Effector memory CD8-positive, alpha-beta T cell (primary cell): ENCODE measurements around the gene SLC9A9.

Experiments
- ATAC-seq: fragments of 150-1000 bp; cut with Tn5 transposase; replicated peaks from 2 replicates; pipeline ENCODE4 v1.10.0; 2021; ENCODE audit warnings: mild to moderate bottlenecking, moderate library complexity
- DNase-seq, 3 experiments: peaks; one replicate each; pipeline ENCODE4 v3.0.0; 2021
- H3K27ac Mint-ChIP-seq, 2 donors: one replicate each; pipeline ENCODE4 v1.8.0; 2022; ENCODE audit warnings: mild to moderate bottlenecking in 2 of 2, mixed read lengths in 2 of 2, moderate library complexity in 2 of 2
- H3K27me3 Mint-ChIP-seq, 2 donors: one replicate each; pipeline ENCODE4 v1.8.0; 2022; ENCODE audit warnings: mixed read lengths in 2 of 2
- H3K36me3 Mint-ChIP-seq: one replicate; pipeline ENCODE4 v1.8.0; 2022; ENCODE audit warnings: mild to moderate bottlenecking, moderate library complexity, mixed read lengths; ENCODE audit not compliant: insufficient read depth
- H3K4me1 Mint-ChIP-seq, 2 donors: one replicate each; pipeline ENCODE4 v1.8.0; 2022; ENCODE audit warnings: low read depth in 2 of 2, mixed read lengths in 2 of 2
- H3K4me3 Mint-ChIP-seq, 2 donors: one replicate each; pipeline ENCODE4 v1.8.0; 2022; ENCODE audit warnings: mild to moderate bottlenecking in 2 of 2, mixed read lengths in 2 of 2, moderate library complexity in 2 of 2
- H3K9me3 Mint-ChIP-seq, 2 donors: one replicate each; pipeline ENCODE4 v1.8.0; 2022; ENCODE audit warnings: mixed read lengths in 2 of 2

Gene SLC9A9

GRCh38 chr3:143619231-143619630, 229.0 kb downstream of the SLC9A9 start:
- no peak overlapping the region for H3K4me3 Mint-ChIP-seq
- no peaks in the 10 kb centered on the region for H3K36me3 Mint-ChIP-seq
- DNase-seq (no peak), ATAC-seq (no peak)
- no peaks in the 10 kb centered on the region for H3K4me1 Mint-ChIP-seq
- H3K27ac Mint-ChIP-seq: no peak overlapping the region
- no peaks in the 10 kb centered on the region for H3K9me3 Mint-ChIP-seq
- H3K27me3 Mint-ChIP-seq: no peaks in the 10 kb centered on the region

GRCh38 chr3:143617050-143617449, 231.2 kb downstream of the SLC9A9 start:
- Mint-ChIP-seq H3K36me3 (no peaks in the 10 kb centered on the region), H3K9me3 (no peaks in the 10 kb centered on the region), H3K4me1 (no peaks in the 10 kb centered on the region), H3K27ac (no peak overlapping the region), H3K4me3 (no peak overlapping the region), H3K27me3 (no peaks in the 10 kb centered on the region)
- ATAC-seq (no peak), DNase-seq (no peak)

GRCh38 chr3:143613226-143613625, 235.0 kb downstream of the SLC9A9 start:
- Mint-ChIP-seq H3K27me3 (no peaks in the 10 kb centered on the region), H3K36me3 (no peaks in the 10 kb centered on the region), H3K4me3 (no peak overlapping the region), H3K9me3 (no peaks in the 10 kb centered on the region), H3K27ac (no peak overlapping the region), H3K4me1 (no peaks in the 10 kb centered on the region)
- DNase-seq (no peak), ATAC-seq (no peak)

GRCh38 chr3:143612541-143612940, 235.7 kb downstream of the SLC9A9 start:
- no peak overlapping the region for H3K4me3 Mint-ChIP-seq
- H3K27me3 Mint-ChIP-seq: no peaks in the 10 kb centered on the region
- H3K36me3 Mint-ChIP-seq: no peaks in the 10 kb centered on the region
- no peak overlapping the region for H3K27ac Mint-ChIP-seq
- DNase-seq (no peak), ATAC-seq (no peak)
- H3K4me1 Mint-ChIP-seq: no peaks in the 10 kb centered on the region
- no peaks in the 10 kb centered on the region for H3K9me3 Mint-ChIP-seq

GRCh38 chr3:143608966-143609365, 239.3 kb downstream of the SLC9A9 start:
- H3K27ac Mint-ChIP-seq: no peak overlapping the region
- DNase-seq (no peak), ATAC-seq (no peak)
- H3K4me3 Mint-ChIP-seq: no peak overlapping the region
- H3K4me1 Mint-ChIP-seq: peaks cover 0 to 2% of the 10 kb centered on the region in 2 donors
- no peaks in the 10 kb centered on the region for H3K27me3 Mint-ChIP-seq
- H3K36me3 Mint-ChIP-seq: no peaks in the 10 kb centered on the region
- no peaks in the 10 kb centered on the region for H3K9me3 Mint-ChIP-seq

- Mint-ChIP-seq H3K4me3 (no peak overlapping the region), H3K9me3 (no peaks in the 10 kb centered on the region), H3K4me1 (peaks cover 0 to 2% of the 10 kb centered on the region in 2 donors), H3K36me3 (no peaks in the 10 kb centered on the region), H3K27me3 (no peaks in the 10 kb centered on the region), H3K27ac (no peak overlapping the region)
- DNase-seq (no peak), ATAC-seq (no peak)
These were observed 242.9 kb downstream of the SLC9A9 start for GRCh38 chr3:143605233-143605950.

- no peak overlapping the region for H3K4me3 Mint-ChIP-seq
- no peak for ATAC-seq
- no peak for DNase-seq
These were observed 243.7 kb downstream of the SLC9A9 start for GRCh38 chr3:143604402-143605185.

GRCh38 chr3:143603774-143604173, 244.5 kb downstream of the SLC9A9 start:
- Mint-ChIP-seq H3K36me3 (no peaks in the 10 kb centered on the region), H3K4me3 (no peak overlapping the region)

More at GRCh38 chr3:143604402-143605185, 243.7 kb downstream of the SLC9A9 start:
- Mint-ChIP-seq H3K36me3 (no peaks in the 10 kb centered on the region), H3K9me3 (no peaks in the 10 kb centered on the region), H3K27ac (no peak overlapping the region), H3K27me3 (no peaks in the 10 kb centered on the region), H3K4me1 (peaks cover 0 to 2% of the 10 kb centered on the region in 2 donors)

GRCh38 chr3:143601723-143602484, 246.4 kb downstream of the SLC9A9 start:
- Mint-ChIP-seq H3K27me3 (no peaks in the 10 kb centered on the region), H3K9me3 (no peaks in the 10 kb centered on the region), H3K4me1 (peaks cover 0 to 2% of the 10 kb centered on the region in 2 donors), H3K4me3 (no peak overlapping the region), H3K27ac (no peak overlapping the region), H3K36me3 (no peaks in the 10 kb centered on the region)
- ATAC-seq (no peak), DNase-seq (no peak)

More at GRCh38 chr3:143603774-143604173, 244.5 kb downstream of the SLC9A9 start:
- ATAC-seq: no peak
- peaks cover 0 to 2% of the 10 kb centered on the region in 2 donors for H3K4me1 Mint-ChIP-seq
- no peak overlapping the region for H3K27ac Mint-ChIP-seq
- no peak for DNase-seq
- H3K9me3 Mint-ChIP-seq: no peaks in the 10 kb centered on the region
- H3K27me3 Mint-ChIP-seq: no peaks in the 10 kb centered on the region

- DNase-seq: no peak
- peaks cover 0 to 2% of the 10 kb centered on the region in 2 donors for H3K4me1 Mint-ChIP-seq
- H3K27ac Mint-ChIP-seq: peak overlapping the region in 1 of 2 donors; percentile 5
- no peak for ATAC-seq
- H3K4me3 Mint-ChIP-seq: no peak overlapping the region
- H3K27me3 Mint-ChIP-seq: no peaks in the 10 kb centered on the region
- no peaks in the 10 kb centered on the region for H3K36me3 Mint-ChIP-seq
- no peaks in the 10 kb centered on the region for H3K9me3 Mint-ChIP-seq
These were observed 247.2 kb downstream of the SLC9A9 start for GRCh38 chr3:143600756-143601718.

- H3K4me3 Mint-ChIP-seq: no peak overlapping the region
- no peaks in the 10 kb centered on the region for H3K27me3 Mint-ChIP-seq
- ATAC-seq: no peak
- DNase-seq: no peak
- H3K4me1 Mint-ChIP-seq: no peaks in the 10 kb centered on the region
- H3K36me3 Mint-ChIP-seq: no peaks in the 10 kb centered on the region
- H3K9me3 Mint-ChIP-seq: no peaks in the 10 kb centered on the region
- H3K27ac Mint-ChIP-seq: no peak overlapping the region
These were observed 250.3 kb downstream of the SLC9A9 start for GRCh38 chr3:143597774-143598652.
